Colonic mucosa (tissue), 4 donors: ENCODE measurements around the gene ATF6. TPM values are rescaled to one million over a fixed set of nuclear protein-coding genes. Genes with fewer than 3 reads are reported as not detected.

Experiments
- DNase-seq: peaks from one replicate; pipeline ENCODE4 v3.0.0-alpha.2; 2020
- H3K27ac ChIP-seq: fragments of 200-600 bp; one replicate; pipeline ENCODE4 v1.8.0; 2021
- H3K27me3 ChIP-seq: fragments of 200-600 bp; one replicate; pipeline ENCODE4 v1.8.0; 2021
- H3K36me3 ChIP-seq: fragments of 200-600 bp; one replicate; pipeline ENCODE4 v1.8.0; 2021
- H3K4me1 ChIP-seq: fragments of 200-600 bp; one replicate; pipeline ENCODE4 v1.8.0; 2021; ENCODE audit warnings: mild to moderate bottlenecking
- H3K4me3 ChIP-seq: fragments of 200-600 bp; one replicate; pipeline ENCODE4 v1.8.0; 2021
- H3K9ac ChIP-seq, 2 donors: one replicate each; pipeline ENCODE4 v1.7.0; 2013; ENCODE audit warnings: control low read depth in 2 of 2, low read depth in 2 of 2, low read length in 2 of 2
- H3K9me3 ChIP-seq: fragments of 200-600 bp; one replicate; pipeline ENCODE4 v1.8.0; 2021
- CTCF ChIP-seq: fragments of 200-600 bp; IDR thresholded peaks from one replicate; pipeline ENCODE4 v1.8.0; 2022; ENCODE audit warnings: antibody characterized with exemption, mild to moderate bottlenecking
- intact Hi-C: fragments of 100-400 bp; cut with DNase I; formaldehyde crosslinking; loops from one replicate; pipeline ENCODE4 v1.14.1; 2022
- total RNA-seq, 2 donors: library from RNA; stranded (reverse); fragmentation: NEBNext Ultra II Directional in 1 of 2; extraction: Animal tissue kit (Norgen Biotek cat#: 25700) in 1 of 2; gene quantifications; one replicate each; pipeline ENCODE4 v1.2.1, GENCODE V29; 2021
- donor health status: healthy.
- donor health status: DM: no; HTN: no; CAD: no.
- donor health status: DM: no; HTN: no; CAD: no.

Gene ATF6
- total RNA-seq, 2 donors from 2014 or later: 19.6 to 24.2 TPM

GRCh38 chr1:161849518-161849917, 83.4 kb downstream of the ATF6 start:
- Histone ChIP-seq H3K4me1 (no peaks in the 10 kb centered on the region), H3K27ac (no peak overlapping the region), H3K36me3 (no peaks in the 10 kb centered on the region), H3K9ac (no peak overlapping the region), H3K4me3 (no peak overlapping the region), H3K9me3 (no peaks in the 10 kb centered on the region), H3K27me3 (no peaks in the 10 kb centered on the region)
- no peak for TF ChIP-seq CTCF
- intact Hi-C loops: no loop called here
- DNase-seq: no peak

DNA sequence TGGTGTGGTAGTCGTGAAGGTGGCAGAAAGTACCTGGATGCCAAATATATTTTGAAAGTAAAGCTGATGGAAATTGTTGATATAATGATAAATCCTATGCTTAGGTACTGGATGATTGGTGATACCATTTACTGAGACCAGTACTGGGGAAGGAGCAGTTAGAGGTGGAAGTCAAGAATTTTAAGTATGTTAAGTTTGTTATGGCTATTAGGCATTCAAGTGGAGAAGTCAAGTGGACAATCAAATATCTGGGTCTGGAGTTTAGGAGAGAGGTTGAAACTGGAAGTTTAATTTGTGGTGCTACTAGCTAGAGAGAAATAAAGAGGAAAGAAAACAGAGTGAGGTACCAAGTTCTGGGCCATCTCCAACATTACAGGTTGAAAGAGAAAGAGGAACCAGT, 89.1 kb downstream of the ATF6 start:
- H3K4me3 ChIP-seq: no peak overlapping the region
- intact Hi-C loops: no loop called here
- no peak for TF ChIP-seq CTCF
- no peak overlapping the region for H3K9ac ChIP-seq
- H3K4me1 ChIP-seq: no peaks in the 10 kb centered on the region
- no peak overlapping the region for H3K27ac ChIP-seq
- no peaks in the 10 kb centered on the region for H3K36me3 ChIP-seq
- H3K27me3 ChIP-seq: no peaks in the 10 kb centered on the region
- no peaks in the 10 kb centered on the region for H3K9me3 ChIP-seq
- DNase-seq: no peak

- no peak overlapping the region for H3K4me3 ChIP-seq
- H3K27ac ChIP-seq: no peak overlapping the region
- no peaks in the 10 kb centered on the region for H3K4me1 ChIP-seq
- TF ChIP-seq CTCF: no peak
- DNase-seq: no peak
- no peaks in the 10 kb centered on the region for H3K9me3 ChIP-seq
- intact Hi-C loops: no loop called here
- no peak overlapping the region for H3K9ac ChIP-seq
- no peaks in the 10 kb centered on the region for H3K27me3 ChIP-seq
- H3K36me3 ChIP-seq: no peaks in the 10 kb centered on the region
These were observed 92.2 kb downstream of the ATF6 start for GRCh38 chr1:161858271-161858670.

DNA sequence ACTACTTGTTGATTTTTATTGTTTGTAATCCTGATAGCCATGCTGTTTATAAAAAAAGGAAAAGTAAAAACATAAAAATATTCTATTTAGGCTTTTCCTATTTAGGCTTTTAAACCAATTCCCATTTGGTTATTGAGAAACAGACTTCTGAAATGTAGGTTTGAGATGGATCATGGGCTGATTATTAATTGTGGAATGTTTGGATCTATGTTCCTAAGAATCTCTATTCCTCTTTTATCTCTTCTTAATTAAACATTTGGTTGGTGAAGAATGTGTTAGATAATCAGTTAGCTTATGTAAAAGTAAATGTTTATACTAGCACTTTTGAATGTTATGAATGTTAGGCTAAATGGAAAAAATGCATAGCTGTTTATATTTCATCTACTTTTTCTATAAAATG, 97.4 kb downstream of the ATF6 start:
- Histone ChIP-seq H3K9ac (no peak overlapping the region), H3K9me3 (no peaks in the 10 kb centered on the region), H3K36me3 (no peaks in the 10 kb centered on the region), H3K27ac (no peak overlapping the region), H3K4me3 (no peak overlapping the region), H3K4me1 (no peaks in the 10 kb centered on the region), H3K27me3 (no peaks in the 10 kb centered on the region)
- TF ChIP-seq CTCF: no peak
- DNase-seq: no peak
- intact Hi-C loops: no loop called here

DNA sequence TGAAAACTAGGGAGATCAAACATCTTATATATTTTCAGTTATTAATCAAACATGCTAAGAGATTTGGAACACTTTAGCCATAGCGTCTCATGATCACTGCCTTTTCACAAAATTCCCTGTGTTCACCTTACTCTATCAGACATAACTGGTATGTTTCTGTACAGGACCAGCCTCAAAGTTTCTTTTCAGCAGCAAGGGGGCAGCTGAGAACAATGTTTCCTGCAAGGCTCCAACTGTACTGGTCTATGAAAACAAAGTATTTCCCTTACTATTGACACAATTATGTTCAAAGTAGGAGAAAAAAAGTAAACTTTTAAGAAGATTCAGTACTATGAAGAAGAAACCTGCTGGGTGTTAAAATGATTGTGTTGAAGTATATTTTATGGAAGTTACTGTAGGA, 98.5 kb downstream of the ATF6 start:
- no peak for TF ChIP-seq CTCF
- Histone ChIP-seq H3K9me3 (no peaks in the 10 kb centered on the region), H3K4me1 (no peaks in the 10 kb centered on the region), H3K4me3 (no peak overlapping the region), H3K36me3 (no peaks in the 10 kb centered on the region), H3K27ac (no peak overlapping the region), H3K9ac (no peak overlapping the region), H3K27me3 (no peaks in the 10 kb centered on the region)
- DNase-seq: no peak
- intact Hi-C loops: no loop called here

GRCh38 chr1:161866241-161866640, 100.1 kb downstream of the ATF6 start:
- Histone ChIP-seq H3K9ac (no peak overlapping the region), H3K36me3 (no peaks in the 10 kb centered on the region), H3K4me1 (no peaks in the 10 kb centered on the region), H3K4me3 (no peak overlapping the region), H3K9me3 (no peaks in the 10 kb centered on the region), H3K27me3 (no peaks in the 10 kb centered on the region), H3K27ac (no peak overlapping the region)
- intact Hi-C loops: no loop called here
- DNase-seq: no peak
- no peak for TF ChIP-seq CTCF
